Measurements from ENCODE around the gene CNTNAP5.

Gene CNTNAP5

DNA sequence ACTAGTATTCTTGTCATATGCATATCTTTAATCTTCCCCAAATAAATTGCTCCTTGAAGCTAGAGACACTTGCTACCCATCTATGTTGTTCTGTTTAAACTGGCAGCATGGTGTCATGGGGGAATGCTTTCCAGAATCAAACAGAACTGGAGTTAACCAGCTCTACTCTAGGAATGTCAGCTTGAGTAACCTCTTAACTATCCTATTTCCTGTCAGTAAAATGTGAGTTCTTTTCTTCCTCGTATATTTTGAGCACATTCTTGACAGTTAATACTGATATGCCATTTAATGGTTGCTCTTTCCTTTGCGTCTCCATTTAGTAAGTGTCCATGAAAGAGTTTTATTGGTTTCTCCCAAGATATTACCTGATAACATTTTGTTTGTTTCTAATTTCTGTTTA lies 23.0 kb downstream of the CNTNAP5 start:
- no peak for DNase-seq
- no peaks in the 10 kb centered on the region for H3K36me3 ChIP-seq (replicated peaks)
- in situ Hi-C loops (cut with HindIII; ENCODE audit: low pct_ligation_motif_present, low sequenced_read_pairs): no loop called here
- H3K27ac ChIP-seq: no peak overlapping the region
- H3K27me3 ChIP-seq (replicated peaks): no peaks in the 10 kb centered on the region
- TF ChIP-seq CTCF (IDR thresholded peaks at IDR 0.05; ENCODE audit: low read depth, low read length, missing control alignments): no peak
- H3K4me3 ChIP-seq (ENCODE audit: low read depth, low read length): no peak overlapping the region

DNA sequence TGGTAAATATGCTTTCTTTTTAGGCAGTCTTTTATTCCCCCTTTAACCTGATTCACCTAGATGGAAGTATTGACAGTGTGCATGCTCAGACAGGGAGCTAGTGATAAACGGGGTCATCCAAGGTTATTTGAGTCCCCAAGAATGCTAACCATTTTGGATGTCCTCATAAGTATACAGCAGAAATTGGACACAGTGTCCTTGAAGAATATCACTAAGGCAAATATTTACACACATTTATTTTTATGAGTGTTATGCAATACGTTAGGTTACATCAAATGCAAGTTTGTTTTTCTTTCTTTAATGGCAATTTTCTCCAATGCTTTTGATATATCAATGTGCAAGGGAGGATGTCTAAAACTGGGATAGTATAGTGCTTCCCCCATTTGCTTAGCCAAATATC lies 23.6 kb downstream of the CNTNAP5 start:
- H3K36me3 ChIP-seq (replicated peaks): no peaks in the 10 kb centered on the region
- TF ChIP-seq CTCF (IDR thresholded peaks at IDR 0.05; ENCODE audit: low read depth, low read length, missing control alignments): no peak
- in situ Hi-C loops (cut with HindIII; ENCODE audit: low pct_ligation_motif_present, low sequenced_read_pairs): no loop called here
- no peak overlapping the region for H3K4me3 ChIP-seq (ENCODE audit: low read depth, low read length)
- DNase-seq: no peak
- H3K27me3 ChIP-seq (replicated peaks): no peaks in the 10 kb centered on the region
- H3K27ac ChIP-seq: no peak overlapping the region

- Histone ChIP-seq H3K27me3 (replicated peaks) (no peaks in the 10 kb centered on the region), H3K36me3 (replicated peaks) (no peaks in the 10 kb centered on the region), H3K27ac (no peak overlapping the region), H3K4me3 (ENCODE audit: low read depth, low read length) (no peak overlapping the region)
- no peak for DNase-seq
- TF ChIP-seq CTCF (IDR thresholded peaks at IDR 0.05; ENCODE audit: low read depth, low read length, missing control alignments): no peak
- in situ Hi-C loops (cut with HindIII; ENCODE audit: low pct_ligation_motif_present, low sequenced_read_pairs): no loop called here
Measured at GRCh38 chr2:124049136-124049535, 24.0 kb downstream of the CNTNAP5 start.

- no peaks in the 10 kb centered on the region for H3K36me3 ChIP-seq (replicated peaks)
- in situ Hi-C loops (cut with HindIII; ENCODE audit: low pct_ligation_motif_present, low sequenced_read_pairs): no loop called here
- no peaks in the 10 kb centered on the region for H3K27me3 ChIP-seq (replicated peaks)
- DNase-seq: no peak
- no peak overlapping the region for H3K27ac ChIP-seq
- H3K4me3 ChIP-seq (ENCODE audit: low read depth, low read length): no peak overlapping the region
- TF ChIP-seq CTCF (IDR thresholded peaks at IDR 0.05; ENCODE audit: low read depth, low read length, missing control alignments): no peak
Measured at GRCh38 chr2:124050833-124051497, 25.9 kb downstream of the CNTNAP5 start.

DNA sequence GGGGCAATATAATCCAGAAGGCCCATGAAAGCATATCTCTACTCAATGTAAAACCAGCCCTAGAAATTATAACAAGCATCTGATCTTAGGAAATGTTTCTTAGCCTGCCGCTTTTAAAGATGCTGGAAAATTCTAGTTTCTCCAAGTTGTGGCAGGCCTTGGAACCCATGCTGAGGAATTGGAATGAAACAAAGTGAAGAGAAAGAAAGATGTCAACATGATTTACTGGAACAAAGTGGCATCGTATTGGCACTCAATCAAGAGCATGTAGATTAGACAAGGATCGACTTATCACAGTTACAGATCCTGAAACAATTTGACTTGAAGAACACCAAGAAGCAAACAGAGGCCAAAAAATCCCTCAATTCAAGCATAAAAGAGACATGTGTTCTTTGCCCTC lies 28.7 kb downstream of the CNTNAP5 start:
- H3K4me3 ChIP-seq (ENCODE audit: low read depth, low read length): no peak overlapping the region
- H3K27ac ChIP-seq: no peak overlapping the region
- H3K27me3 ChIP-seq (replicated peaks): no peaks in the 10 kb centered on the region
- no peak for DNase-seq
- in situ Hi-C loops (cut with HindIII; ENCODE audit: low pct_ligation_motif_present, low sequenced_read_pairs): no loop called here
- H3K36me3 ChIP-seq (replicated peaks): no peaks in the 10 kb centered on the region
- TF ChIP-seq CTCF (IDR thresholded peaks at IDR 0.05; ENCODE audit: low read depth, low read length, missing control alignments): no peak

GRCh38 chr2:124063596-124063995 lies 38.5 kb downstream of the CNTNAP5 start:
- no peak overlapping the region for H3K27ac ChIP-seq
- no peak for DNase-seq
- no peak overlapping the region for H3K4me3 ChIP-seq (ENCODE audit: low read depth, low read length)
- H3K36me3 ChIP-seq (replicated peaks): no peaks in the 10 kb centered on the region
- H3K27me3 ChIP-seq (replicated peaks): no peaks in the 10 kb centered on the region
- TF ChIP-seq CTCF (IDR thresholded peaks at IDR 0.05; ENCODE audit: low read depth, low read length, missing control alignments): no peak
- in situ Hi-C loops (cut with HindIII; ENCODE audit: low pct_ligation_motif_present, low sequenced_read_pairs): no loop called here

Measured in brain microvascular endothelial cell (primary cell).